ENCODE data around the gene SV2B. TPM values are rescaled to one million over a fixed set of nuclear protein-coding genes. Genes with fewer than 3 reads are reported as not detected.

Gene SV2B
- total and polyA plus RNA-seq, 9 of the 15 experiments (the other 6 are each of a cell fraction or from before 2014, with no cell fraction given), result 0.01 to 0.25 (median 0.11) TPM

- TF ChIP-seq AFF1 (IDR thresholded peaks at IDR 0.05; ENCODE audit: low read depth in 1 of 2, partially characterized antibody in 2 of 2) (peak in 1 of 2 experiments; percentile 40), DACH1 (IDR thresholded peaks at IDR 0.05; ENCODE audit: partially characterized antibody) (no peak), EHMT2 (IDR thresholded peaks at IDR 0.05) (peak; percentile 94), SMAD3 (CRISPR knock-in tag; conservative IDR thresholded peaks at IDR 0.05) (no peak)
Measured at GRCh38 chr15:91338766-91339165, 238.7 kb downstream of the SV2B start (continued).

DNA sequence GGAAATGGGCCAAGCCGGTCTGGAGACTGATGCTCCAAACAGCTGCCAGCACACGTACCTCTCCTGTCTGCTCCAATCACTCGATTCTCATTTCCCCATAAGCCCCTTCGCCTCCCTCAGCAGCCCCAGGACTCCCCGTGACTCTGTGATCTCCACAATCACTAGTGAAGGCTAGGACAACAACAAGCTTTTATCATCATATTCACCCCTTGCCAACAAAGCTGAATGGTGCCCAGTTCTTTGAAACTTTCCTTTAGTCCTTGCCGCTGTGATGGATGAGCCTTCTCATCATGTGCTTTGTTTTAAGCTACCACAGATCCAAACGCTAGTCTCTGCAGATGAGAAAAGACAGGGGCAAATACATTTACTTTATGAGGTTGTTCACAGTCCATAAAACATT lies 242.0 kb downstream of the SV2B start:
- Histone ChIP-seq H3K27me3 (ENCODE audit: control insufficient read depth in 2 of 2, insufficient read depth in 2 of 2, low read length in 2 of 2) (no peaks in the 10 kb centered on the region), H3K79me2 (ENCODE audit: control insufficient read depth, insufficient read depth, low read length) (no peaks in the 10 kb centered on the region), H3K9me3 (replicated peaks; ENCODE audit: control insufficient read depth, insufficient read depth, low read depth, low read length) (no peaks in the 10 kb centered on the region), H3K27ac (ENCODE audit: extremely low read depth, low read depth, low read length) (no peak overlapping the region), H3K4me1 (replicated peaks in 1 of 2; ENCODE audit: control insufficient read depth in 2 of 2, insufficient read depth in 2 of 2, low read length in 2 of 2) (no peaks in the 10 kb centered on the region), H2AFZ (ENCODE audit: low read depth, low read length) (no peak overlapping the region), H3K4me3 (no peak overlapping the region), H3K9ac (ENCODE audit: insufficient read depth in 1 of 2, low read depth in 2 of 2, low read length in 2 of 2) (no peak overlapping the region), H3K4me2 (ENCODE audit: insufficient read depth, low read length) (no peak overlapping the region), H3K36me3 (ENCODE audit: control insufficient read depth, insufficient read depth, low read length) (no peaks in the 10 kb centered on the region), H3K9me1 (ENCODE audit: control insufficient read depth, insufficient read depth, low read length) (no peaks in the 10 kb centered on the region), H4K20me1 (replicated peaks; ENCODE audit: control insufficient read depth, insufficient read depth, low read length) (no peaks in the 10 kb centered on the region)
- FAIRE-seq, result no peak
- BruUV-seq (replicated peaks), result no TSS peak
- in situ Hi-C loops (cut with MboI) (no loop called here), intact Hi-C loops (cut with micrococcal nuclease) (no loop called here)
- ChIA-PET POLR2A (interaction anchor here (0.6 to 1.3 kb wide), 2 partner anchors 10 to 21 kb away, joined by 3 read pairs; no protein-coding TSS in a partner anchor), CTCF (ENCODE audit: low intra/inter-chr PET ratio) (interaction anchor here (0.6 kb wide), 1 partner anchor 40 kb away, joined by 3 read pairs; no protein-coding TSS in a partner anchor)
- DNase-seq (ENCODE audit: extremely low read depth in 1 of 4, low spot score in 3 of 4), result no peak
- WGBS (ENCODE audit: insufficient coverage, low coverage, missing lambda C conversion rate), result 4% methylated on average over 7 of the region's 7 CpGs
- TF ChIP-seq SAFB (IDR thresholded peaks at IDR 0.05; ENCODE audit: borderline replicate concordance, low read depth, low read length) (no peak), ZNF407 (IDR thresholded peaks at IDR 0.05; ENCODE audit: low read depth) (no peak), U2AF1 (optimal IDR thresholded peaks at IDR 0.05; ENCODE audit: low read depth, low read length) (no peak)
- ATAC-seq, result no peak

Data from K562 (cell line).